Left lung (tissue), 10 donors: ENCODE data around the gene SCN3B. TPM values are rescaled to one million over a fixed set of nuclear protein-coding genes. Genes with fewer than 3 reads are reported as not detected.

Source experiments
- ATAC-seq: fragments of 200-7000 bp; cut with Tn5 transposase; one replicate; pipeline ENCODE4 v1.9.1; 2020; ENCODE audit warnings: moderate library complexity
- DNase-seq, 4 donors: peaks; one replicate each; pipeline ENCODE4 v3.0.0-alpha.2; 2013 to 2020
- H3K27ac ChIP-seq, 2 donors: fragments of 200-600 bp; sonication (generic) in 1 of 2; one replicate each; pipeline versions ENCODE4 v1.5.0 to v1.8.0; 2020 to 2021
- H3K27me3 ChIP-seq, 2 donors: fragments of 200-600 bp; sonication (generic) in 1 of 2; one replicate each; pipeline versions ENCODE4 v1.5.0 to v1.8.0; 2020 to 2021
- H3K36me3 ChIP-seq, 2 donors: fragments of 200-600 bp; sonication (generic) in 1 of 2; one replicate each; pipeline versions ENCODE4 v1.5.0 to v1.8.0; 2020 to 2021
- H3K4me1 ChIP-seq, 2 donors: fragments of 200-600 bp; one replicate each; pipeline ENCODE4 v1.8.0; 2021
- H3K4me3 ChIP-seq, 2 donors: fragments of 200-600 bp; sonication (generic) in 1 of 2; one replicate each; pipeline versions ENCODE4 v1.5.0 to v1.8.0; 2020 to 2021; ENCODE audit warnings: mild to moderate bottlenecking in 1 of 2
- H3K9me3 ChIP-seq, 2 donors: fragments of 200-600 bp; sonication (generic) in 1 of 2; one replicate each; pipeline versions ENCODE4 v1.5.0 to v1.8.0; 2020 to 2021
- CTCF ChIP-seq, 2 donors: fragments of 200-600 bp; sonication (generic) in 1 of 2; IDR thresholded peaks; one replicate each; pipeline versions ENCODE4 v1.5.0 to v1.8.0; 2021; ENCODE audit warnings: antibody characterized with exemption in 2 of 2
- intact Hi-C, 2 donors: fragments of 100-400 bp; cut with DNase I; formaldehyde crosslinking; loops; one replicate each; pipeline versions ENCODE4 v1.11.2 to v1.14.2; 2022
- polyA plus RNA-seq, 6 donors: library from polyadenylated mRNA; unstranded; fragments of 120-200 nt; gene quantifications; one replicate each; pipeline ENCODE4 v1.2.1, GENCODE V29; 2013; ENCODE audit not compliant: insufficient read length in 6 of 6
- total RNA-seq, 2 donors: library from RNA; stranded (reverse); fragmentation: NEBNext Ultra II Directional; extraction: Animal tissue kit (Norgen Biotek cat#: 25700); gene quantifications; one replicate each; pipeline ENCODE4 v1.2.1, GENCODE V29; 2021
- donor health status: DM: no; HTN: yes; CAD: no.
- donor health status: DM: no; HTN: no; CAD: no.

The SCN3B gene
- total and polyA plus RNA-seq, 8 donors, result 0.61 to 7.2 (median 5.3) TPM

- Histone ChIP-seq H3K4me1 (no peaks in the 10 kb centered on the region), H3K9me3 (no peaks in the 10 kb centered on the region), H3K27me3 (peaks cover 0 to 27% of the 10 kb centered on the region in 2 donors), H3K27ac (no peak overlapping the region), H3K4me3 (no peak overlapping the region), H3K36me3 (no peaks in the 10 kb centered on the region)
- no peak for TF ChIP-seq CTCF (IDR thresholded peaks at IDR 0.05)
- ATAC-seq, result no peak
- intact Hi-C loops, result no loop called here
- DNase-seq, result no peak
These were observed 44.2 kb upstream of the SCN3B start for GRCh38 chr11:123698546-123699127.

- Histone ChIP-seq H3K9me3 (no peaks in the 10 kb centered on the region), H3K4me1 (no peaks in the 10 kb centered on the region), H3K36me3 (no peaks in the 10 kb centered on the region), H3K27ac (no peak overlapping the region), H3K4me3 (no peak overlapping the region), H3K27me3 (peaks cover 0 to 22% of the 10 kb centered on the region in 2 donors)
- DNase-seq, result no peak
- intact Hi-C loops, result no loop called here
- TF ChIP-seq CTCF (IDR thresholded peaks at IDR 0.05), result no peak
- ATAC-seq, result no peak
These were observed 41.8 kb upstream of the SCN3B start for GRCh38 chr11:123696183-123696582.

- Histone ChIP-seq H3K27me3 (peaks cover 0 to 25% of the 10 kb centered on the region in 2 donors), H3K27ac (no peak overlapping the region), H3K4me1 (no peaks in the 10 kb centered on the region), H3K36me3 (no peaks in the 10 kb centered on the region), H3K4me3 (no peak overlapping the region), H3K9me3 (no peaks in the 10 kb centered on the region)
- no peak for DNase-seq
- TF ChIP-seq CTCF (IDR thresholded peaks at IDR 0.05), result no peak
- no peak for ATAC-seq
- intact Hi-C loops, result no loop called here
These were observed 40.8 kb upstream of the SCN3B start for GRCh38 chr11:123695231-123695630.

GRCh38 chr11:123694551-123694950, 40.1 kb upstream of the SCN3B start:
- no peak for DNase-seq
- Histone ChIP-seq H3K9me3 (no peaks in the 10 kb centered on the region), H3K27ac (no peak overlapping the region), H3K4me3 (no peak overlapping the region), H3K36me3 (no peaks in the 10 kb centered on the region), H3K4me1 (no peaks in the 10 kb centered on the region), H3K27me3 (peaks cover 0 to 32% of the 10 kb centered on the region in 2 donors)
- no peak for ATAC-seq
- intact Hi-C loops, result no loop called here
- no peak for TF ChIP-seq CTCF (IDR thresholded peaks at IDR 0.05)

GRCh38 chr11:123692961-123693360, 38.5 kb upstream of the SCN3B start:
- no peak overlapping the region for H3K4me3 ChIP-seq
- ATAC-seq, result no peak

More at GRCh38 chr11:123692961-123693360, 38.5 kb upstream of the SCN3B start:
- Histone ChIP-seq H3K36me3 (no peaks in the 10 kb centered on the region), H3K4me1 (no peaks in the 10 kb centered on the region), H3K27ac (no peak overlapping the region), H3K9me3 (no peaks in the 10 kb centered on the region), H3K27me3 (peaks cover 0 to 45% of the 10 kb centered on the region in 2 donors)
- no peak for DNase-seq
- no peak for TF ChIP-seq CTCF (IDR thresholded peaks at IDR 0.05)
- intact Hi-C loops, result no loop called here
